Epithelial cell of esophagus (primary cell): ENCODE results near the gene CNKSR1.

ENCODE experiments used
- DNase-seq: peaks from one replicate; pipeline ENCODE4 v3.0.0; 2010; ENCODE audit warnings: low read depth
- H3K4me3 ChIP-seq: 2 replicates; pipeline ENCODE4 v1.5.1; 2011; ENCODE audit warnings: mild to moderate bottlenecking, low read length, control low read depth
- CTCF ChIP-seq: IDR thresholded peaks from 2 replicates; pipeline ENCODE4 v1.5.1; 2011; ENCODE audit warnings: low read depth, mild to moderate bottlenecking, low read length, control low read depth, inconsistent platforms; ENCODE audit not compliant: insufficient read depth; ENCODE audit errors: missing control alignments

CNKSR1 gene

GRCh38 chr1:26164861-26165842, 12.1 kb upstream of the CNKSR1 start:
- DNase-seq = no peak
- no peak for TF ChIP-seq CTCF
- H3K4me3 ChIP-seq = no peak overlapping the region

- TF ChIP-seq CTCF = no peak
- no peak overlapping the region for H3K4me3 ChIP-seq
- no peak for DNase-seq
Observed at GRCh38 chr1:26166719-26167281, 10.5 kb upstream of the CNKSR1 start.

- H3K4me3 ChIP-seq = peak within 1 kb of the TSS; percentile 82
- no peak for TF ChIP-seq CTCF
- DNase-seq = no peak
Observed at GRCh38 chr1:26168410-26169197, 8.7 kb upstream of the CNKSR1 start, which contains the start of gene C1orf232. C1orf232 (minus strand) TSS chr1:26168963; CDS start chr1:26168499, 464 bp downstream.

GRCh38 chr1:26169198-26169554, 8.1 kb upstream of the CNKSR1 start:
- TF ChIP-seq CTCF = no peak
- peak overlapping the region; percentile 82 for H3K4me3 ChIP-seq
- DNase-seq = no peak

DNA sequence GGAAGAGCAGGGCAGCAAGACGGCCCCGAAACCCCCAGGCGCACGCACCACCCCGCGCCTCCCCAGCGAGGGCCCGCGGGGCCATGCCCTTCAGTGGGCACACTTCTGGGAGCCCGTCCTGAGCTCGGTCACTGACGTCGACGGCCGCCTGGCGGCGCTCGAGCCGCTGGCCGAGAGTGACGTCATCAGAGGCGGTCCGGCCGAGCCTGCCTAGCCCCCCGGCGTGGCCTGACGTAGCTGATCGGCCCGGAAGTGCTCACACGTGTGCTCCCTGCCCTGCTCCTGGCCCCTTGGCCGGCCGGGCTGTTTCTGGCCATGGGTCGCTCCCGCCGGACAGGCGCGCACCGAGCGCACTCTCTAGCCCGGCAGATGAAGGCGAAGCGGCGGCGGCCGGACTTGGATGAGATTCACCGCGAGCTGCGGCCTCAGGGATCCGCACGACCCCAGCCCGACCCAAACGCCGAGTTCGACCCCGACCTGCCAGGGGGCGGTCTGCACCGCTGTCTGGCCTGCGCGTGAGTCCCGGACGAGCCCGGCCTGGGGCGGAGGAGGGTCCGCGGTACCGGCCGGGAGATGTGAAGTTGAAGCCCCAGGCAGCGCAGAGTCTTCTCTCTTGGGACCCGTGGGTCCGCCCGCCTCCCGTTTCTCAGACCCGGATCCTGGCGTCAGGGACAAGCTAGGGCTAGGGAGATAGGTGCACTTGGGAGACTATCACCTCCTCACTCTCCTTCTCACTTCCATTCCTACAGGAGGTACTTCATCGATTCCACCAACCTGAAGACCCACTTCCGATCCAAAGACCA, 7.4 kb upstream of the CNKSR1 start, which contains the start of gene ZNF593:
ZNF593 (plus strand) TSS at position 240 of the 803 bp plus-strand sequence; CDS start at position 316, 76 bp downstream.
- peak within 1 kb of the TSS; percentile 82 for H3K4me3 ChIP-seq
- DNase-seq = peak; percentile 89
- peak; percentile 71 for TF ChIP-seq CTCF

DNA sequence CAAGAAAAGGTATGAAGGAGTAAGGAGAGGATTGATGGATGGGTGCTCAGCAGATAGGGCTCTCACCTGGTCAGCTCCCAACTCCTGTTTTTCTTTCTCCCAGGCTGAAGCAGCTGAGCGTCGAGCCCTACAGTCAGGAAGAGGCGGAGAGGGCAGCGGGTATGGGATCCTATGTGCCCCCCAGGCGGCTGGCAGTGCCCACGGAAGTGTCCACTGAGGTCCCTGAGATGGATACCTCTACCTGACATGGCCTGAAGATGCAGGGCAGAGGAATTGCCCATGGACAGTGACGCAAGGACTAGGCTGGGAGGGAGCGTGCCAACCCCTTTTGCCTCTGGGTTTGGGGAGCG, 6.8 kb upstream of the CNKSR1 start:
- DNase-seq = peak; percentile 12
- TF ChIP-seq CTCF = no peak
- H3K4me3 ChIP-seq = peak overlapping the region; percentile 82
